Neural cell (in vitro differentiated cells): ENCODE results near the gene ZBTB7A.

ENCODE experiments used
- CTCF ChIP-seq: fragments of 450-650 bp; IDR thresholded peaks from 2 replicates; pipeline ENCODE4 v1.5.1; 2014; ENCODE audit warnings: antibody characterized with exemption, mild to moderate bottlenecking, moderate library complexity; ENCODE audit not compliant: poor library complexity, severe bottlenecking
- EZH2 ChIP-seq: fragments of 200-600, 300-800 bp; shearing (Covaris generic), sonication (generic); IDR thresholded peaks from 2 replicates; pipeline ENCODE4 v1.6.1; 2014; ENCODE audit warnings: antibody characterized with exemption, low read length, borderline replicate concordance, mild to moderate bottlenecking; ENCODE audit not compliant: insufficient read depth, poor library complexity, severe bottlenecking
- POLR2AphosphoS5 ChIP-seq: IDR thresholded peaks from 2 replicates; pipeline ENCODE4 v1.6.1; 2012

DNA sequence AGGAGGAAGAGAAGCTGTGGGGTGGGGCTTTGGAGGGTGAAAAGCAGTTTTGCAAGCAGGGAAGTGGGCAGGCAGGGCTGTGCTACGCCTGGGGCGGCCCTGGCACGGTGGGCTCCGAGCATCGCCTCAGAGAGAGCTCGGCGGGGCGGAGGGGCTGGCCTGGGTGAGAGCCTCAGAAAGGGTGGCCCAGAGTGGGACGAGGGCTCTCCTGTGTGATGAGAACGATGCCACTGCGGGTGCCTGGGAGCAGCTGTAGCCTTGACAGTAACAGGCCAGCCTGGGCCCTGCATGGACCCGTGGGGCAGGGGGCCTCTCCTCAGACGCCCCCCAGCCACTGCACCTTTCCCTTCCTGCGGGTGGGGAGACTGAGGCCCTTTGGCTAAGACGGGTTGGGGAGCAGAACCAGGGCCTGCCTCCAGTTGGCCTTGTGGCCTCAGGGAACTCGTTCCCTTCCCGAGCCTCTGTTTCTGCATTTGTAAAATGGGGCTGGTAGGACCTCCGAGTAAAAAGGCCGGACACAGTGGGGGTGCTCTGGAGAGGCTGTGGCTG lies 31.6 kb downstream of the ZBTB7A start:
- TF ChIP-seq POLR2AphosphoS5 (no peak), CTCF (no peak), EZH2 (no peak)
